Activated CD4-positive, CD25-positive, alpha-beta regulatory T cell treated with anti-CD3 and anti-CD28 coated beads, Interleukin-2, amount 50 U/mL, for 24 hours (primary cell): ENCODE measurements around the gene AKT1.
"Not testable (repeated sequence)": the region's sequence is repeated elsewhere in the genome, so short reads cannot be mapped to it uniquely, and the experiment has no call there.

Experiments
- ATAC-seq, 2 donors: fragments of 150-1000 bp; cut with Tn5 transposase; one replicate each; pipeline ENCODE4 v1.10.0; 2021; ENCODE audit warnings: mild to moderate bottlenecking in 1 of 2, moderate library complexity in 1 of 2

Gene AKT1

GRCh38 chr14:104794993-104795780 is at the start of gene AKT1:
TSS of gene AKT1 (minus strand) at chr14:104795748. CDS start at chr14:104792643, 3,105 bp downstream.
- ATAC-seq = peak; percentile 60 to 61

GRCh38 chr14:104845033-104845666 is 49.6 kb upstream of the AKT1 start:
- ATAC-seq = no peak

GRCh38 chr14:104844306-104845032 is 48.9 kb upstream of the AKT1 start:
- no peak for ATAC-seq

GRCh38 chr14:104843442-104844305 is 48.1 kb upstream of the AKT1 start:
- no peak for ATAC-seq

GRCh38 chr14:104843006-104843405 is 47.5 kb upstream of the AKT1 start:
- ATAC-seq = no peak

- no peak for ATAC-seq
These were observed 46.2 kb upstream of the AKT1 start for GRCh38 chr14:104841730-104842129.

- ATAC-seq = not testable (repeated sequence)
These were observed 40.8 kb upstream of the AKT1 start for GRCh38 chr14:104836171-104836935.

- ATAC-seq = no peak
These were observed 35.2 kb upstream of the AKT1 start for GRCh38 chr14:104830781-104831180.

- peak; percentile 59 to 75 for ATAC-seq
These were observed 31.9 kb upstream of the AKT1 start for GRCh38 chr14:104827177-104828055.

- peak in 1 of 2 donors; percentile 1 for ATAC-seq
These were observed 31.3 kb upstream of the AKT1 start for GRCh38 chr14:104826861-104827176.

- ATAC-seq = peak; percentile 91 to 93
These were observed 30.8 kb upstream of the AKT1 start for GRCh38 chr14:104826189-104826860.

- no peak for ATAC-seq
These were observed 28.9 kb upstream of the AKT1 start for GRCh38 chr14:104824353-104824997.

GRCh38 chr14:104822821-104823615 is 27.5 kb upstream of the AKT1 start:
- ATAC-seq = no peak

GRCh38 chr14:104821971-104822608 is 26.5 kb upstream of the AKT1 start:
- ATAC-seq = no peak

GRCh38 chr14:104821229-104821945 is 25.8 kb upstream of the AKT1 start:
- ATAC-seq = no peak

GRCh38 chr14:104820669-104821228 is 25.2 kb upstream of the AKT1 start:
- ATAC-seq = no peak

- ATAC-seq = no peak
These were observed 23.8 kb upstream of the AKT1 start for GRCh38 chr14:104819361-104819781.
